Stimulated activated CD4-positive, alpha-beta T cell treated with anti-CD3 and anti-CD28 coated beads, Interleukin-2, amount 100 ng/mL, for 24 hours (primary cell): ENCODE results near the gene ZYG11A.

ENCODE experiments used
- DNase-seq, 2 donors: peaks; one replicate each; pipeline ENCODE4 v3.0.0-alpha.2; 2020

Gene ZYG11A

GRCh38 chr1:52919051-52919722 is 76.6 kb downstream of the ZYG11A start:
- no peak for DNase-seq

- no peak for DNase-seq
Observed at GRCh38 chr1:52919723-52920483, 77.3 kb downstream of the ZYG11A start.

- no peak for DNase-seq
Observed at GRCh38 chr1:52920791-52921291, 78.3 kb downstream of the ZYG11A start.

- no peak for DNase-seq
Observed at GRCh38 chr1:52925571-52926005, 83.0 kb downstream of the ZYG11A start.

GRCh38 chr1:52926864-52927211 is 84.3 kb downstream of the ZYG11A start:
- no peak for DNase-seq

- peak; percentile 77 to 84 for DNase-seq
Observed at GRCh38 chr1:52927212-52928014, 84.9 kb downstream of the ZYG11A start, which contains the start of gene SCP2. TSS of gene SCP2 (plus strand) at chr1:52927276. CDS start at chr1:52927397, 121 bp downstream.

GRCh38 chr1:52928015-52928404 is 85.5 kb downstream of the ZYG11A start:
- no peak for DNase-seq

GRCh38 chr1:52929019-52929418 is 86.5 kb downstream of the ZYG11A start:
- DNase-seq = no peak

GRCh38 chr1:52937433-52938182 is 95.0 kb downstream of the ZYG11A start:
- DNase-seq = no peak

- DNase-seq = no peak
Observed at GRCh38 chr1:52938183-52938451, 95.6 kb downstream of the ZYG11A start.

GRCh38 chr1:52943876-52944416 is 101.4 kb downstream of the ZYG11A start:
- no peak for DNase-seq

GRCh38 chr1:52944566-52944965 is 102.0 kb downstream of the ZYG11A start:
- DNase-seq = no peak
